Smooth muscle cell (in vitro differentiated cells): ENCODE results near the gene CREBBP. TPM values are rescaled to one million over a fixed set of nuclear protein-coding genes. Genes with fewer than 3 reads are reported as not detected.

Source experiments
- DNase-seq: peaks from one replicate; lab custom pipeline; 2025; ENCODE audit not compliant: unreplicated experiment; lab: John Stamatoyannopoulos, UW
- H2AFZ ChIP-seq: fragments of 200-600 bp; sonication (generic); 2 replicates; pipeline ENCODE4 v1.6.0; 2016; ENCODE audit warnings: antibody characterized with exemption, low read depth, mild to moderate bottlenecking
- H3F3A ChIP-seq: fragments of 200-600 bp; sonication (generic); 2 replicates; pipeline ENCODE4 v1.6.0; 2017; ENCODE audit warnings: antibody characterized with exemption, low read depth
- H3K27ac ChIP-seq: fragments of 200-600 bp; sonication (generic); 2 replicates; pipeline ENCODE4 v1.5.1; 2016; ENCODE audit warnings: low read depth, mild to moderate bottlenecking
- H3K27me3 ChIP-seq: fragments of 200-600 bp; sonication (generic); 2 replicates; pipeline ENCODE4 v1.6.1; 2016; ENCODE audit warnings: low read depth, mild to moderate bottlenecking
- H3K36me3 ChIP-seq: fragments of 200-600 bp; sonication (generic); 2 replicates; pipeline ENCODE4 v1.5.1; 2016; ENCODE audit warnings: low read depth
- H3K4me1 ChIP-seq: fragments of 200-600 bp; sonication (generic); 2 replicates; pipeline ENCODE4 v1.5.1; 2016; ENCODE audit warnings: low read depth
- H3K4me2 ChIP-seq: fragments of 200-600 bp; sonication (generic); 2 replicates; pipeline ENCODE4 v1.6.0; 2016; ENCODE audit warnings: mild to moderate bottlenecking
- H3K4me3 ChIP-seq: fragments of 200-600 bp; sonication (generic); 2 replicates; pipeline ENCODE4 v1.5.1; 2016; ENCODE audit warnings: mild to moderate bottlenecking
- H3K79me2 ChIP-seq: fragments of 200-600 bp; sonication (generic); 2 replicates; pipeline ENCODE4 v1.6.0; 2016; ENCODE audit warnings: low read depth, mild to moderate bottlenecking
- H3K9ac ChIP-seq: fragments of 200-600 bp; sonication (generic); 2 replicates; pipeline ENCODE4 v1.6.0; 2016; ENCODE audit warnings: low read depth
- H3K9me3 ChIP-seq: fragments of 200-600 bp; sonication (generic); replicated peaks from 2 replicates; pipeline ENCODE4 v1.5.1; 2016; ENCODE audit warnings: low read depth
- H4K20me1 ChIP-seq: fragments of 200-600 bp; sonication (generic); 2 replicates; pipeline ENCODE4 v1.6.0; 2016; ENCODE audit warnings: low read depth
- WGBS: methylation state at CpG from one replicate; pipeline ENCODE4 v1.1.7; 2016; ENCODE audit warnings: low lambda C conversion rate; 5-methylcytosine and 5-hydroxymethylcytosine counted together
- polyA plus RNA-seq: library from polyadenylated mRNA; unstranded; fragments of >200 nt; fragmentation: Nextera tagmentation; extraction: Ambion mirVana; gene quantifications from 2 replicates; pipeline ENCODE4 v1.2.1, GENCODE V29; 2016
- total RNA-seq: library from RNA; depleted of rRNA; stranded (reverse); fragments of >200 nt; gene quantifications from 2 replicates; pipeline ENCODE4 v1.2.3, GENCODE V29; 2014
- TF ChIP-seq, protein P1 (sequence below): fragments of 200-600 bp; sonication (generic); IDR thresholded peaks from 2 replicates; pipeline ENCODE4 v1.5.1; 2017; ENCODE audit warnings: borderline replicate concordance, mild to moderate bottlenecking, antibody characterized with exemption; ENCODE audit not compliant: insufficient read depth, poor library complexity, severe bottlenecking

The CREBBP gene
- total and polyA plus RNA-seq, 2 experiments from 2014 or later: 14.3 to 19.6 TPM

DNA sequence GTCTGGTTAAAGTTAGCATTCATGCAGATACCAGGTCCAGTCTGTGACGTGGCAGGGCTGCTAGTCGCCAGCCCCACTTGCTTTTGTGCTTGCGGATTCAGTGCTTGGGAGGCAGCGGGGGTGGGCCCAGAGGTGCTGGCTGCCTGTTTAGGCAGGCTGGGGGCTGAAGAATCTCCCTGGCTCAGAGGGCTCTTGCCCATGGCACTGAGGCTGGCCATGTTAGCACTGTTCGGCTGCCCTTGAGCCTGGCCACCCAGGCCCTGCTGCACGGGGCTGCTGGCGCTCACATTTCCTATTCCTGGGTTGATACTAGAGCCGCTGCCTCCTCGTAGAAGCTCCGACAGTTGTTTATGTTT lies 30.0 kb downstream of the CREBBP start:
- H3K4me1 ChIP-seq: no peaks in the 10 kb centered on the region
- H3K4me2 ChIP-seq: peak overlapping the region; percentile 23
- no peaks in the 10 kb centered on the region for H3K27me3 ChIP-seq
- peaks cover 97% of the 10 kb centered on the region for H4K20me1 ChIP-seq
- no peak overlapping the region for H2AFZ ChIP-seq
- H3K9ac ChIP-seq: peak overlapping the region; percentile 2
- 60% methylated on average over 10 of the region's 10 CpGs for whole genome bisulfite sequencing
- no peaks in the 10 kb centered on the region for H3K9me3 ChIP-seq
- no peak for DNase-seq
- TF ChIP-seq, protein P1, sequence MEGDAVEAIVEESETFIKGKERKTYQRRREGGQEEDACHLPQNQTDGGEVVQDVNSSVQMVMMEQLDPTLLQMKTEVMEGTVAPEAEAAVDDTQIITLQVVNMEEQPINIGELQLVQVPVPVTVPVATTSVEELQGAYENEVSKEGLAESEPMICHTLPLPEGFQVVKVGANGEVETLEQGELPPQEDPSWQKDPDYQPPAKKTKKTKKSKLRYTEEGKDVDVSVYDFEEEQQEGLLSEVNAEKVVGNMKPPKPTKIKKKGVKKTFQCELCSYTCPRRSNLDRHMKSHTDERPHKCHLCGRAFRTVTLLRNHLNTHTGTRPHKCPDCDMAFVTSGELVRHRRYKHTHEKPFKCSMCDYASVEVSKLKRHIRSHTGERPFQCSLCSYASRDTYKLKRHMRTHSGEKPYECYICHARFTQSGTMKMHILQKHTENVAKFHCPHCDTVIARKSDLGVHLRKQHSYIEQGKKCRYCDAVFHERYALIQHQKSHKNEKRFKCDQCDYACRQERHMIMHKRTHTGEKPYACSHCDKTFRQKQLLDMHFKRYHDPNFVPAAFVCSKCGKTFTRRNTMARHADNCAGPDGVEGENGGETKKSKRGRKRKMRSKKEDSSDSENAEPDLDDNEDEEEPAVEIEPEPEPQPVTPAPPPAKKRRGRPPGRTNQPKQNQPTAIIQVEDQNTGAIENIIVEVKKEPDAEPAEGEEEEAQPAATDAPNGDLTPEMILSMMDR: no peak
- peak overlapping the region; percentile 86 for H3K27ac ChIP-seq
- H3K4me3 ChIP-seq: no peak overlapping the region
- H3F3A ChIP-seq: peaks cover 30% of the 10 kb centered on the region
- no peaks in the 10 kb centered on the region for H3K36me3 ChIP-seq
- H3K79me2 ChIP-seq: peaks cover 92% of the 10 kb centered on the region

DNA sequence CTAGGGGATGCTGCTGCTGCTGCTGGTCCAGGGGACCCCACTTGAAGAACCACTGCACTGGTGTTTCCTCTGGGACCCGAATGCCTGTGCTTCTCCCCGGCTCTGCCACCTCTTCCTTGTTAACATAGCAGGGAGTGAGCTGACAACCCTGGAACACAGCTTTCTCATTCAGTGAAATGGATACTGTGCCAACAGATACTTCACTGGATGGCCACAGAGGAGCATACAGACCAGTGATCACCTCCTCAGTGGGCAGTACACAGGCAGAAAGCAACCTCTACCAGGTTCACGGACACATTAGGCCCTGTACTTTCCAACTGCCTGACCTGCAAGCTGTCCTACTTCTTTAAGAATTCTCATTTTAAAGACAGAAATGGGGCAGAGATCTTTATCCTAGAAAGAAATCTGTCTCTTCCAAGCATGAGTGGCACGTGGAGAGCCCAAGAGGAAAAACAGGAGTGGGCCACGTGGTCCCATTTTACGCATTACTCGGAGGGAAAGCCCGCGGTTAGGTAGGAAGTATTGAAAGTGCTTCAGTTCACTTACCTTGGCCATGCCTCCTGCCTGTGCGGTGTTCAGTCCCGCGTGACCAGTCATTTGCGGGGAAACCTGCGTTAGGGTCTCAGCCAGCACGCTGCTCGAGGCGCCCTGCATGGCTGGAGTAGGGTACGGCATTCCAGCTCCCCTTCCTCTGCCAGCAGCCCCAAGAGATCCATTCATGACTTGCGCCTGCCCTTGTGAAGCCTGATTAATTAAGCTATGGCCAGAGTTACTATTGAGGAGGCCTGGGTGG lies 30.6 kb downstream of the CREBBP start:
- no peak for DNase-seq
- H3K9ac ChIP-seq: peak overlapping the region; percentile 58
- peaks cover 25% of the 10 kb centered on the region for H3F3A ChIP-seq
- no peaks in the 10 kb centered on the region for H3K4me1 ChIP-seq
- H2AFZ ChIP-seq: no peak overlapping the region
- H3K4me3 ChIP-seq: no peak overlapping the region
- H3K4me2 ChIP-seq: peak overlapping the region; percentile 23
- 88% methylated on average over 19 of the region's 19 CpGs for WGBS
- H3K27me3 ChIP-seq: no peaks in the 10 kb centered on the region
- TF ChIP-seq, protein P1: no peak
- peak overlapping the region; percentile 86 for H3K27ac ChIP-seq
- no peaks in the 10 kb centered on the region for H3K9me3 ChIP-seq
- peaks cover 92% of the 10 kb centered on the region for H3K79me2 ChIP-seq
- peaks cover 97% of the 10 kb centered on the region for H4K20me1 ChIP-seq
- H3K36me3 ChIP-seq: no peaks in the 10 kb centered on the region

DNA sequence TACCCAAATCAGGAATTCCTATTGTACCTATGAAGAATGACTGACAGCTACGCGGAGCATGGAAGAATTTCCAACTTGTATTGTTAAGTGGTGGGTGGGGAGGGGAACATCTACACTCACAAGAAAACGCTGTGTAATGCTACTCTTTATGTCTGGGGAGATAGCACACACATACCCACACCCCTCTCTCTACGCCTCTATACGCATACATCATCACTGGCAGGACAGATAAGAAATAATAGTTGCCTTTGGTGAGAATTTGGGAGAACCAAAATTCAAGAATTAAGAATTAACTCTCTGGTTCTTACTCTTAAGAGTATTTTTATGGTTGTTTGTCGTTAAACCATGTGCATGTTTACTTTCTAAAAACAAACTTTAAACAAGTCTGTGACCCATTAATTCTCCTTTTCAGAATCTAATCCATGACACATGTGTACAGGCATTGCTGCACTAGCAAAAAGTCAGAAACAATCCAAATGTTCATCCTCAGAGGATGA lies 33.9 kb downstream of the CREBBP start:
- no peak overlapping the region for H2AFZ ChIP-seq
- H3K27ac ChIP-seq: peak overlapping the region; percentile 68
- H4K20me1 ChIP-seq: peaks cover 95% of the 10 kb centered on the region
- H3K36me3 ChIP-seq: no peaks in the 10 kb centered on the region
- peaks cover 90% of the 10 kb centered on the region for H3K79me2 ChIP-seq
- H3K4me1 ChIP-seq: peaks cover 14% of the 10 kb centered on the region
- DNase-seq: no peak
- no peak overlapping the region for H3K9ac ChIP-seq
- no peak overlapping the region for H3K4me2 ChIP-seq
- peaks cover 25% of the 10 kb centered on the region for H3F3A ChIP-seq
- H3K27me3 ChIP-seq: no peaks in the 10 kb centered on the region
- 84% methylated on average over 6 of the region's 6 CpGs for WGBS
- H3K9me3 ChIP-seq: no peaks in the 10 kb centered on the region
- TF ChIP-seq, protein P1: no peak
- no peak overlapping the region for H3K4me3 ChIP-seq

DNA sequence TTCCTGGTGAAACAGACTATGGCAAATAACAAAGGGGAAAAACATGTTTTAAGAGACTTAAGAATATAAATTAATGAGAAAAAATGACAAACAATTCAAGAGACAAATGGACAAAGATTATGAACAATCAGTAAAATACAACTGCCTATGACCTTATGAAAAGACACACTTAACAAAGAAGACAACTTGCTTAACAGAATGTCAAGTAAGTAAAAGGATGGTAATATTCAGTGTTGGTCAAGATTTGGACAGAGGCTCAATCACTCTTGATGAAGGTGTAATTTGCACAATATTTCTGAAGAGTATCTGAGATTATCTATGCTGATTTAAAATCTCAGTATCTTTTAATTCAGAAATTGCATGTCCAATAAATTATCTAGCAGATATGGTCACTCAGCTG lies 34.4 kb downstream of the CREBBP start:
- H3K9ac ChIP-seq: no peak overlapping the region
- H3K4me2 ChIP-seq: no peak overlapping the region
- H3K36me3 ChIP-seq: no peaks in the 10 kb centered on the region
- H3K27me3 ChIP-seq: no peaks in the 10 kb centered on the region
- peaks cover 17% of the 10 kb centered on the region for H3K4me1 ChIP-seq
- H3K4me3 ChIP-seq: no peak overlapping the region
- no peak for DNase-seq
- TF ChIP-seq, protein P1: no peak
- H3K27ac ChIP-seq: peak overlapping the region; percentile 68
- peaks cover 90% of the 10 kb centered on the region for H3K79me2 ChIP-seq
- no peaks in the 10 kb centered on the region for H3K9me3 ChIP-seq
- H3F3A ChIP-seq: peaks cover 25% of the 10 kb centered on the region
- H2AFZ ChIP-seq: no peak overlapping the region
- peaks cover 95% of the 10 kb centered on the region for H4K20me1 ChIP-seq
